Glutamatergic neuron (in vitro differentiated cells): ENCODE results near the gene CHRDL1. TPM values are rescaled to one million over a fixed set of nuclear protein-coding genes. Genes with fewer than 3 reads are reported as not detected.
"Not testable (repeated sequence)": the region's sequence is repeated elsewhere in the genome, so short reads cannot be mapped to it uniquely, and the experiment has no call there.

Source experiments
- DNase-seq: peaks from one replicate; pipeline ENCODE4 v3.0.0; 2022
- H3K27ac Mint-ChIP-seq: one replicate; pipeline ENCODE4 v1.8.0; 2020; ENCODE audit warnings: mild to moderate bottlenecking, mixed read lengths, inconsistent platforms; ENCODE audit not compliant: unreplicated experiment
- H3K27me3 Mint-ChIP-seq: one replicate; pipeline ENCODE4 v1.8.0; 2020; ENCODE audit warnings: mild to moderate bottlenecking, moderate library complexity, mixed read lengths, inconsistent platforms; ENCODE audit not compliant: unreplicated experiment
- H3K36me3 Mint-ChIP-seq: one replicate; pipeline ENCODE4 v1.8.0; 2020; ENCODE audit warnings: mild to moderate bottlenecking, mixed read lengths, inconsistent platforms; ENCODE audit not compliant: unreplicated experiment
- H3K4me1 Mint-ChIP-seq: one replicate; pipeline ENCODE4 v1.8.0; 2020; ENCODE audit warnings: mild to moderate bottlenecking, low read depth, mixed read lengths, inconsistent platforms; ENCODE audit not compliant: unreplicated experiment
- H3K4me3 Mint-ChIP-seq: one replicate; pipeline ENCODE4 v1.8.0; 2020; ENCODE audit warnings: mild to moderate bottlenecking, mixed read lengths, inconsistent platforms; ENCODE audit not compliant: unreplicated experiment
- H3K9me3 Mint-ChIP-seq: one replicate; pipeline ENCODE4 v1.8.0; 2020; ENCODE audit warnings: mild to moderate bottlenecking, moderate library complexity, mixed read lengths, inconsistent platforms; ENCODE audit not compliant: unreplicated experiment
- CTCF ChIP-seq: fragments of 200-600 bp; sonication (generic); IDR thresholded peaks from one replicate; pipeline ENCODE4 v1.5.0; 2021; ENCODE audit not compliant: partially characterized antibody, unreplicated experiment
- long read RNA-seq: library from polyadenylated mRNA; unstranded; transcript quantifications from one replicate; pipeline ENCODE4 v2.0.0, GENCODE V29; 2020; ENCODE audit not compliant: unreplicated experiment
- total RNA-seq: library from RNA; stranded (reverse); fragmentation: NEBNext Ultra II Directional; extraction: Animal tissue kit (Norgen Biotek cat#: 25700); gene quantifications from one replicate; pipeline ENCODE4 v1.2.1, GENCODE V29; 2021; ENCODE audit not compliant: unreplicated experiment

Gene CHRDL1
- 38.2 TPM for total RNA-seq
- long read RNA-seq, partial matches to known transcripts = 1 of 6 reads
- long read RNA-seq, other reads (novel, unspliced or antisense) = 3 of 6 reads

- Mint-ChIP-seq H3K36me3 (no peaks in the 10 kb centered on the region), H3K27me3 (no peaks in the 10 kb centered on the region), H3K4me3 (peak within 1 kb of the TSS; percentile 90), H3K9me3 (peaks cover 1% of the 10 kb centered on the region), H3K4me1 (peaks cover 20% of the 10 kb centered on the region), H3K27ac (peak within 1 kb of the TSS; percentile 78)
- DNase-seq = peak; percentile 41
- TF ChIP-seq CTCF = no peak
These were observed at the start of gene CHRDL1 for GRCh38 chrX:110795645-110796406. CHRDL1 (minus strand) TSS chrX:110795817; CDS start chrX:110792181, 3,636 bp downstream.

- Mint-ChIP-seq H3K27ac (no peak overlapping the region), H3K36me3 (no peaks in the 10 kb centered on the region), H3K4me3 (no peak overlapping the region), H3K9me3 (peaks cover 3% of the 10 kb centered on the region), H3K4me1 (no peaks in the 10 kb centered on the region), H3K27me3 (no peaks in the 10 kb centered on the region)
- DNase-seq = peak; percentile 24
- TF ChIP-seq CTCF = no peak
These were observed 41.4 kb upstream of the CHRDL1 start for GRCh38 chrX:110836982-110837381.

- Mint-ChIP-seq H3K4me1 (no peaks in the 10 kb centered on the region), H3K27ac (no peak overlapping the region), H3K4me3 (no peak overlapping the region), H3K36me3 (no peaks in the 10 kb centered on the region), H3K27me3 (no peaks in the 10 kb centered on the region), H3K9me3 (peaks cover 3% of the 10 kb centered on the region)
- TF ChIP-seq CTCF = no peak
- DNase-seq = no peak
These were observed 40.8 kb upstream of the CHRDL1 start for GRCh38 chrX:110836451-110836850.

GRCh38 chrX:110836001-110836400, 40.4 kb upstream of the CHRDL1 start:
- no peak for DNase-seq
- Mint-ChIP-seq H3K27ac (no peak overlapping the region), H3K36me3 (no peaks in the 10 kb centered on the region), H3K4me1 (no peaks in the 10 kb centered on the region), H3K27me3 (no peaks in the 10 kb centered on the region), H3K9me3 (peaks cover 3% of the 10 kb centered on the region), H3K4me3 (no peak overlapping the region)
- TF ChIP-seq CTCF = no peak

- Mint-ChIP-seq H3K9me3 (no peaks in the 10 kb centered on the region), H3K27ac (no peak overlapping the region), H3K4me3 (no peak overlapping the region), H3K36me3 (no peaks in the 10 kb centered on the region), H3K27me3 (no peaks in the 10 kb centered on the region), H3K4me1 (no peaks in the 10 kb centered on the region)
- no peak for TF ChIP-seq CTCF
- no peak for DNase-seq
These were observed 30.4 kb upstream of the CHRDL1 start for GRCh38 chrX:110825972-110826371.

GRCh38 chrX:110816543-110816942, 20.9 kb upstream of the CHRDL1 start:
- not testable (repeated sequence) for H3K36me3 Mint-ChIP-seq, H3K9me3 Mint-ChIP-seq, H3K4me1 Mint-ChIP-seq, H3K4me3 Mint-ChIP-seq, H3K27me3 Mint-ChIP-seq, DNase-seq, H3K27ac Mint-ChIP-seq
